Large intestine (tissue), 3 donors: ENCODE data around the gene DIDO1. TPM values are rescaled to one million over a fixed set of nuclear protein-coding genes. Genes with fewer than 3 reads are reported as not detected.
"Not testable (repeated sequence)": the region's sequence is repeated elsewhere in the genome, so short reads cannot be mapped to it uniquely, and the experiment has no call there.

Source experiments
- DNase-seq, 2 donors: peaks; one replicate each; pipeline versions ENCODE4 v3.0.0 to v3.0.0-alpha.2; 2013
- H3K27ac ChIP-seq: one replicate; pipeline ENCODE4 v1.5.1; 2013; ENCODE audit warnings: low read length
- H3K27me3 ChIP-seq: 2 replicates; pipeline ENCODE4 v1.6.1; 2013; ENCODE audit warnings: low read length; ENCODE audit not compliant: control insufficient read depth, insufficient read depth
- H3K36me3 ChIP-seq: 2 replicates; pipeline ENCODE4 v1.6.1; 2013; ENCODE audit warnings: low read length; ENCODE audit not compliant: control insufficient read depth, insufficient read depth
- H3K4me1 ChIP-seq: one replicate; pipeline ENCODE4 v1.6.1; 2013; ENCODE audit warnings: low read length; ENCODE audit not compliant: control insufficient read depth, insufficient read depth
- H3K4me3 ChIP-seq: one replicate; pipeline ENCODE4 v1.5.1; 2013; ENCODE audit warnings: low read length
- H3K9me3 ChIP-seq: one replicate; pipeline ENCODE4 v1.6.1; 2013; ENCODE audit warnings: mild to moderate bottlenecking, low read depth, low read length, moderate library complexity; ENCODE audit not compliant: control insufficient read depth
- WGBS: methylation state at CpG from one replicate; pipeline ENCODE4 v1.1.5; 2013; ENCODE audit warnings: low lambda C conversion rate; ENCODE audit not compliant: insufficient coverage; 5-methylcytosine and 5-hydroxymethylcytosine counted together
- polyA plus RNA-seq: library from polyadenylated mRNA; unstranded; fragments of 120-200 nt; gene quantifications from one replicate; pipeline ENCODE4 v1.2.1, GENCODE V29; 2013

DIDO1 gene
- polyA plus RNA-seq, 1 donor, result 51.6 TPM

GRCh38 chr20:62927128-62927705 is 912 bp upstream of the DIDO1 start:
- H3K27me3 ChIP-seq, result no peaks in the 10 kb centered on the region
- H3K9me3 ChIP-seq, result no peaks in the 10 kb centered on the region
- peaks cover 39% of the 10 kb centered on the region for H3K4me1 ChIP-seq
- no peaks in the 10 kb centered on the region for H3K36me3 ChIP-seq
- peak overlapping the region; percentile 64 for H3K4me3 ChIP-seq
- peak overlapping the region; percentile 80 for H3K27ac ChIP-seq
- no CpG with 5 or more reads among the region's 12 CpGs for WGBS
- peak in 1 of 2 donors; percentile 18 for DNase-seq

DNA sequence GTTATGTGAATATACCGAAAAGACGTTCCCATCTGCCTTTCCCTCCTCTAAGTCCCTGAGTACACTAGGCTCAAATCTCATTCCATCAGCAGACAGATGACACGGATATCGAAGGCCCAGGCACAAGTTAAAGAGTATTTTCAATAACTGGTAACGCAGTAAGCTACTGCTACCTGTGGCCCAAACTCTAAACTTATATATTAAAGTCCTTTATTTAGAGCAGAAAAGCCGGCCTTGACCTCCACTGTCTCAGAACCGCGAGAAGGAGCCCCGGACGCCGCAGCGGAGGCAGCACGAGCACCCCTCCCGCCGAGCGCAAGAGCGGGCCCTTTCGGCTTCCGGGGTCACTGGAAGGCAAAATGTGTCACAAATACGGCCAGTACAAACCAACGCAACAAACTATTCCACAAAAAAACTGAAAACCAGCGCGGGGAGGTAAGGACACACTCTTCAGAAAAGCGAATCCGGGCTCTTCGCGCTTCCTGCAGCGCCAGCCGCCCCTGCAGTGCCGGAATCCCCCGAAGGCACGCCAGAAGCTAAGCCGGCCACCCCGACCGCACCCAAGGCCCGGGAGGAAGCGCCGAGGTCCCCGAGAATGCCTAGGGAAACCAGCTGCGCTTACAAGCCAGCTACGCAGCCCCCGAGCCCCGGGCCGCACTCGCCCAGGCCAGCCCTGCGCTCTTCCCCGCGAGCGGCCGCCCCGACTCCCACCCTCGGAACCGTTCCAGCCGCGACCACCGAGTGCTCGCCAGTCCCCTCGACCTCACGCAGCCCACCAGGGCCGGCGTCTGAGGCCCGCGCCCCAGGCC is 681 bp downstream of the DIDO1 start:
- H3K36me3 ChIP-seq, result no peaks in the 10 kb centered on the region
- peak overlapping the region; percentile 79 for H3K27ac ChIP-seq
- DNase-seq, result peak in 1 of 2 donors; percentile 54
- no CpG with 5 or more reads among the region's 63 CpGs for WGBS
- H3K27me3 ChIP-seq, result no peaks in the 10 kb centered on the region
- no peaks in the 10 kb centered on the region for H3K9me3 ChIP-seq
- peaks cover 45% of the 10 kb centered on the region for H3K4me1 ChIP-seq
- peak overlapping the region; percentile 75 for H3K4me3 ChIP-seq

GRCh38 chr20:62925076-62925419 is 1.3 kb downstream of the DIDO1 start:
- no peaks in the 10 kb centered on the region for H3K9me3 ChIP-seq
- no peaks in the 10 kb centered on the region for H3K36me3 ChIP-seq
- H3K4me3 ChIP-seq, result peak overlapping the region; percentile 75
- DNase-seq, result peak in 1 of 2 donors; percentile 51
- peaks cover 50% of the 10 kb centered on the region for H3K4me1 ChIP-seq
- H3K27ac ChIP-seq, result peak overlapping the region; percentile 79
- H3K27me3 ChIP-seq, result no peaks in the 10 kb centered on the region
- WGBS, result no CpG with 5 or more reads among the region's 4 CpGs

DNA sequence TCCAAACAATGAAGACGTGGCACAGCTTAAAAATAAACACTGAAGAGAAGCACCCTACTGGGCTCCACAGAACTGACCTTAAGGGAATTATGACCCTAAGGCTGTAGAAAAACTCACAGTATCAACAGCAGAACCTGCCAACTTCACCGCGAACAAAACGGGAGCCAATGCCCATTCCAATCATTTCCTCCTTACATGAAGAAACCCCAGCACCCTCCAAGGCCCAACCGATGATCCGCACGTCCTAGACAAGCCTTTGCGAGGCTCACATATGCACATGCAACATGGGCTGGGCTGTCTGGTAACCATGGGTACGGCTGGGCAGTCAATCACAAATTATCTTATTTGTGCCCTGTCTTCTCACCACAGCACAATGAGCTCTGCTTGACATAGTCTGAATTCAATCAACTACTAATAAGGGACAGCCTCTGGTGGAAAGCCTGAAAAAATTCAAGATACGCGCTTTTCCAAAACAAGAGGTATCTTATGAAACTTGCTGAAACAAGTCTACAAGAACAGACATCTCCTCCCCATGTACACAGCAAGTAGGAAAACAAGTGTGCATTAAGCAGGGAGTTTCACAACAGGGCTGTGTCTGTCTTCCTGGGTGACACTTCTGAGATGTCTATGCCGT is 1.7 kb downstream of the DIDO1 start:
- WGBS, result no CpG with 5 or more reads among the region's 12 CpGs

GRCh38 chr20:62923669-62924441 is 2.5 kb downstream of the DIDO1 start:
- Histone ChIP-seq H3K36me3 (no peaks in the 10 kb centered on the region), H3K4me3 (peak overlapping the region; percentile 75), H3K27me3 (no peaks in the 10 kb centered on the region), H3K9me3 (no peaks in the 10 kb centered on the region), H3K27ac (peak overlapping the region; percentile 79), H3K4me1 (peaks cover 50% of the 10 kb centered on the region)
- peak in 1 of 2 donors; percentile 77 for DNase-seq
- WGBS, result no CpG with 5 or more reads among the region's 7 CpGs

More for the DNA sequence above, 1.7 kb downstream of the DIDO1 start:
- DNase-seq, result peak in 1 of 2 donors; percentile 62
- no peaks in the 10 kb centered on the region for H3K27me3 ChIP-seq
- H3K4me1 ChIP-seq, result peaks cover 50% of the 10 kb centered on the region
- peak overlapping the region; percentile 75 for H3K4me3 ChIP-seq
- H3K9me3 ChIP-seq, result no peaks in the 10 kb centered on the region
- H3K36me3 ChIP-seq, result no peaks in the 10 kb centered on the region
- peak overlapping the region; percentile 79 for H3K27ac ChIP-seq

DNA sequence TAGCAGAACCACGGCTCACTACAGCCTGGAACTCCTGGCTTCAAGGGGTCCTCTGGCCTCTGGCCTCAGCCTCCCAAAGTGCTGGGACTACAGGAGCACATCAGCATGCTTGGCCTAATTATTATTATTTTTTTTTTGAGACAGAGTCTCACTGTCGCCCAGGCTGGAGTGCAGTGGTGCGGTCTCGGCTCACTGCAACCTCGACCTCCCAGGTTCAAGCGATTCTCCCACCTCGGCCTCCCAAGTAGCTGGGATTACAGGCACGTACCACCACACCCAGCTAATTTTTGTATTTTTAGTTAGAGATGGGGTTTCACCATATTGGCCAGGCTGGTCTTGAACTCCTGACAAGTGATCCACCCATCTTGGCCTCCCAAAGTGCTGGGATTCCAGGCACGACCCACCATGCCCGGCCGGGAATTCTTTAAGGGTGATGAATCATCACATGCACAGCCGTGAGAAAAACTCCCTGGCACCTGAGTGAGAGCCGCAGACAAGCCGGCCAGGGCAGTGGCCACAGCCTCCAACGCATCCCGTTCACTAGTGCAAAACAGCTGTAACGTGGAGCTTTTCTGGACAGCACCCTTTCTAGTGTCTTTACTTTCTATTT is 3.1 kb downstream of the DIDO1 start:
- H3K27ac ChIP-seq, result peak overlapping the region; percentile 79
- DNase-seq, result peak in 1 of 2 donors; percentile 53
- not testable (repeated sequence) for H3K9me3 ChIP-seq, H3K27me3 ChIP-seq, H3K4me3 ChIP-seq, H3K36me3 ChIP-seq
- WGBS, result no CpG with 5 or more reads among the region's 17 CpGs
- peaks cover 44% of the 10 kb centered on the region for H3K4me1 ChIP-seq

DNA sequence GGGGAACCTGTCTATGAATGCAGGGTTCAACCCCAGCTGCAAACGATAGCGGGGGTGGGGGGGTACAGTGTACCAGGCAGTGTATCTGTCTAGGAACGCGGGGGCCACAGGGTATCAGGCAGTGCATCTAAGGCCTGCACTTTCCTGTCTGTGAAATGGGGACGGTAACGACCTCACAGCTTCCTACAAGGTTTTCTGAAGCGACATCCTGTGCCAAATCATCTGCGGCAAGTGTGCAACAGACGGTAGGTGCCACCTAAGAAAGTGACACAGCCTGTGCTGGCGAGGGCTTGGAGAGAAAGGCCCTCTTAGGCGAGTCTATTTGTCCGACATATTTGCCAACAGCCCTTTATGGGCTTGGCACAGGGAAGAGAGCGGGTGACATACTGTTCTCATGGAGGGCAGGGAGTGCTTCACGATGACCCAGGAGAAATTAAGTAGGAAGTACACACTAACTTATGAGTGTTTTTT is 3.8 kb downstream of the DIDO1 start:
- Histone ChIP-seq H3K27me3 (no peaks in the 10 kb centered on the region), H3K4me1 (peaks cover 38% of the 10 kb centered on the region), H3K9me3 (no peaks in the 10 kb centered on the region), H3K27ac (peak overlapping the region; percentile 79), H3K4me3 (no peak overlapping the region), H3K36me3 (no peaks in the 10 kb centered on the region)
- no CpG with 5 or more reads among the region's 14 CpGs for WGBS
- DNase-seq, result no peak

DNA sequence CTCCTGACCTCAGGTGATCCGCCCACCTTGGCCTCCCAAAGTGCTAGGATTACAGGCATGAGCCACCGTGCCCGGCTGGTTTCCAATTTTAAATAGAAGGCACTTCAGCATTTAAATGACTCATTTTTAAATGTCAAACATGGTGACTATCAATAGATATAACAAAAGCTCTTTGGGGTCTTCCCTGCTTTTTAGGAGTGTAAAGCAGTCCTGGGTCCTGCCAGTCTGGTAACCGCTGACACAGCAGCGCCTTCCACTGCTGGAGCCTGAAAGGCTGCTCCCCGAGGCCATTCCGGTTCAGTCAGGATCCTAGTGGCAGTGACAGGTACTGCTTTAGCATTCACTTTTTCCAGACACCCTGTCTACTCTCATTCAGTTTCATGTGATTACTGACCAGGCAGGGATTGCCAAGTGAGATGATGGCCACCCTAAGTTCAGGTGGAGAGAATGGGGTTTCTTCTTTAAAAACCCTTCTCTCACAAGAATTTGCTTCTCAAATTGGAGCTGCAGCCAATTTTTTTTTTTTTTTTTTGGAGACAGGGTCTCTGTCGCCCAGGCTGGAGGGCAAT is 5.1 kb downstream of the DIDO1 start:
- Histone ChIP-seq H3K9me3 (no peaks in the 10 kb centered on the region), H3K36me3 (no peaks in the 10 kb centered on the region), H3K4me1 (peaks cover 30% of the 10 kb centered on the region), H3K4me3 (no peak overlapping the region), H3K27ac (peak overlapping the region; percentile 1), H3K27me3 (no peaks in the 10 kb centered on the region)
- no CpG with 5 or more reads among the region's 8 CpGs for WGBS
- DNase-seq, result peak in 1 of 2 donors; percentile 77

- H3K27ac ChIP-seq, result no peak overlapping the region
Observed at GRCh38 chr20:62920039-62920645, 6.2 kb downstream of the DIDO1 start.

More at GRCh38 chr20:62920039-62920645, 6.2 kb downstream of the DIDO1 start:
- no CpG with 5 or more reads among the region's 10 CpGs for WGBS
- no peaks in the 10 kb centered on the region for H3K36me3 ChIP-seq
- no peaks in the 10 kb centered on the region for H3K9me3 ChIP-seq
- no peak for DNase-seq
- peaks cover 30% of the 10 kb centered on the region for H3K4me1 ChIP-seq
- no peaks in the 10 kb centered on the region for H3K27me3 ChIP-seq
- no peak overlapping the region for H3K4me3 ChIP-seq
